Measurements from ENCODE around the gene PHLDB3. TPM values are rescaled to one million over a fixed set of nuclear protein-coding genes. Genes with fewer than 3 reads are reported as not detected.

PHLDB3 gene
- total RNA-seq, 1 experiment from 2014 or later: 8.5 TPM

DNA sequence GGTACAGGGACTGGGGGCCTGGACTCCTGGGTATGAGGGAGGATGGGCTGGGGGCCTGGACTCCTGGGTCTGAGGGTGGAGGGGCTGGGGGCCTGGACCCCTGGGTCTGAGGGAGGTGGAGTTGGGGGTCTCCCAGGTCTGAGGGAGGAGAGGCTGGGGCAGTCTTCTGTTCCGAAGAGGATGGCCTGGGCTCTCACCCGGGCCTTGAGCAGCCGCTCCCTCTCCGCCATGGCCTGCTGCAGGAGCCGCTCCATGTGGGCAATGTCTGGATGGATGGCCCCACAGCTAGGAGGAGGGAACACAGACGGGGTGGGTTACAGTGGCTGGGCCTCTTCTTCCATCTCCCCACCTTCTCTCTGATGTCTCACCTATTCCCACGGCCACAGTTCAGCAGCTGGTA, 18.1 kb downstream of the PHLDB3 start:
- Histone ChIP-seq H3K79me2 (ENCODE audit: insufficient read depth, low read length) (no peaks in the 10 kb centered on the region), H2BK15ac (ENCODE audit: low read depth, low read length) (no peak overlapping the region), H3K9ac (ENCODE audit: extremely low read depth, insufficient read length, low read length) (no peak overlapping the region), H2BK5ac (ENCODE audit: insufficient read length, low read length) (no peak overlapping the region), H3K23me2 (ENCODE audit: insufficient read length, low read depth, low read length, poor library complexity, severe bottlenecking) (no peaks in the 10 kb centered on the region), H3T11ph (ENCODE audit: low read length) (no peak overlapping the region), H3K27ac (ENCODE audit: insufficient read length, low read depth, low read length) (no peak overlapping the region), H3K18ac (ENCODE audit: insufficient read length, low read depth, low read length) (no peak overlapping the region), H3K4me2 (ENCODE audit: insufficient read depth, insufficient read length, low read length) (no peak overlapping the region), H3K4me1 (ENCODE audit: insufficient read depth, low read length) (no peaks in the 10 kb centered on the region), H3K14ac (ENCODE audit: insufficient read depth, low read length) (no peak overlapping the region), H3K23ac (ENCODE audit: insufficient read length, low read depth, low read length) (no peak overlapping the region), H2AK5ac (ENCODE audit: insufficient read length, low read length) (no peak overlapping the region), H3K4ac (ENCODE audit: low read depth, low read length) (no peak overlapping the region), H3K27me3 (ENCODE audit: insufficient read depth, low read length) (no peaks in the 10 kb centered on the region), H2BK20ac (ENCODE audit: low read depth, low read length, poor library complexity, severe bottlenecking) (no peak overlapping the region), H3K56ac (ENCODE audit: insufficient read length, low read depth, low read length) (no peak overlapping the region), H4K20me1 (ENCODE audit: control insufficient read depth, insufficient read depth, insufficient read length) (no peaks in the 10 kb centered on the region), H2BK120ac (ENCODE audit: low read depth, low read length, poor library complexity, severe bottlenecking) (no peak overlapping the region), H4K5ac (ENCODE audit: insufficient read length, low read depth, low read length) (no peak overlapping the region), H4K8ac (replicated peaks; ENCODE audit: insufficient read length, low read depth, low read length) (no peak overlapping the region), H2BK12ac (ENCODE audit: insufficient read length, low read depth, low read length) (no peak overlapping the region), H3K79me1 (ENCODE audit: insufficient read depth, low read depth, low read length, poor library complexity, severe bottlenecking) (no peaks in the 10 kb centered on the region), H3K9me3 (ENCODE audit: control insufficient read depth, low read depth, low read length) (no peaks in the 10 kb centered on the region), H4K91ac (ENCODE audit: insufficient read length, low read depth, low read length) (no peak overlapping the region), H2AFZ (ENCODE audit: low read length) (no peak overlapping the region)
- Mint-ChIP-seq H3K27me3 (ENCODE audit: low read depth) (peaks cover 2% of the 10 kb centered on the region; the same call in 1 of the 2 replicates), H3K4me3 (no peak overlapping the region), H3K4me1 (no peaks in the 10 kb centered on the region), H3K27ac (no peak overlapping the region), H3K36me3 (ENCODE audit: insufficient read depth in 1 of 3, low read depth in 3 of 3) (peaks cover 0 to 3% (median 0%) of the 10 kb centered on the region in 3 experiments; a peak in 2 of 7 replicates), H3K9me3 (no peaks in the 10 kb centered on the region)
- WGBS (ENCODE audit: extremely low coverage, insufficient read length, low lambda C conversion rate): no CpG with 5 or more reads among the region's 7 CpGs
- no peak for DNase-seq
- TF ChIP-seq, protein P1, sequence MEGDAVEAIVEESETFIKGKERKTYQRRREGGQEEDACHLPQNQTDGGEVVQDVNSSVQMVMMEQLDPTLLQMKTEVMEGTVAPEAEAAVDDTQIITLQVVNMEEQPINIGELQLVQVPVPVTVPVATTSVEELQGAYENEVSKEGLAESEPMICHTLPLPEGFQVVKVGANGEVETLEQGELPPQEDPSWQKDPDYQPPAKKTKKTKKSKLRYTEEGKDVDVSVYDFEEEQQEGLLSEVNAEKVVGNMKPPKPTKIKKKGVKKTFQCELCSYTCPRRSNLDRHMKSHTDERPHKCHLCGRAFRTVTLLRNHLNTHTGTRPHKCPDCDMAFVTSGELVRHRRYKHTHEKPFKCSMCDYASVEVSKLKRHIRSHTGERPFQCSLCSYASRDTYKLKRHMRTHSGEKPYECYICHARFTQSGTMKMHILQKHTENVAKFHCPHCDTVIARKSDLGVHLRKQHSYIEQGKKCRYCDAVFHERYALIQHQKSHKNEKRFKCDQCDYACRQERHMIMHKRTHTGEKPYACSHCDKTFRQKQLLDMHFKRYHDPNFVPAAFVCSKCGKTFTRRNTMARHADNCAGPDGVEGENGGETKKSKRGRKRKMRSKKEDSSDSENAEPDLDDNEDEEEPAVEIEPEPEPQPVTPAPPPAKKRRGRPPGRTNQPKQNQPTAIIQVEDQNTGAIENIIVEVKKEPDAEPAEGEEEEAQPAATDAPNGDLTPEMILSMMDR (conservative IDR thresholded peaks at IDR 0.05): no peak
